Smooth muscle cell (in vitro differentiated cells): Measurements from ENCODE around the gene CEP350. TPM values are rescaled to one million over a fixed set of nuclear protein-coding genes. Genes with fewer than 3 reads are reported as not detected.

Experiments used
- DNase-seq: peaks from one replicate; lab custom pipeline; 2025; ENCODE audit not compliant: unreplicated experiment; lab: John Stamatoyannopoulos, UW
- H2AFZ ChIP-seq: fragments of 200-600 bp; sonication (generic); 2 replicates; pipeline ENCODE4 v1.6.0; 2016; ENCODE audit warnings: antibody characterized with exemption, low read depth, mild to moderate bottlenecking
- H3F3A ChIP-seq: fragments of 200-600 bp; sonication (generic); 2 replicates; pipeline ENCODE4 v1.6.0; 2017; ENCODE audit warnings: antibody characterized with exemption, low read depth
- H3K27ac ChIP-seq: fragments of 200-600 bp; sonication (generic); 2 replicates; pipeline ENCODE4 v1.5.1; 2016; ENCODE audit warnings: low read depth, mild to moderate bottlenecking
- H3K27me3 ChIP-seq: fragments of 200-600 bp; sonication (generic); 2 replicates; pipeline ENCODE4 v1.6.1; 2016; ENCODE audit warnings: low read depth, mild to moderate bottlenecking
- H3K36me3 ChIP-seq: fragments of 200-600 bp; sonication (generic); 2 replicates; pipeline ENCODE4 v1.5.1; 2016; ENCODE audit warnings: low read depth
- H3K4me1 ChIP-seq: fragments of 200-600 bp; sonication (generic); 2 replicates; pipeline ENCODE4 v1.5.1; 2016; ENCODE audit warnings: low read depth
- H3K4me2 ChIP-seq: fragments of 200-600 bp; sonication (generic); 2 replicates; pipeline ENCODE4 v1.6.0; 2016; ENCODE audit warnings: mild to moderate bottlenecking
- H3K4me3 ChIP-seq: fragments of 200-600 bp; sonication (generic); 2 replicates; pipeline ENCODE4 v1.5.1; 2016; ENCODE audit warnings: mild to moderate bottlenecking
- H3K79me2 ChIP-seq: fragments of 200-600 bp; sonication (generic); 2 replicates; pipeline ENCODE4 v1.6.0; 2016; ENCODE audit warnings: low read depth, mild to moderate bottlenecking
- H3K9ac ChIP-seq: fragments of 200-600 bp; sonication (generic); 2 replicates; pipeline ENCODE4 v1.6.0; 2016; ENCODE audit warnings: low read depth
- H3K9me3 ChIP-seq: fragments of 200-600 bp; sonication (generic); replicated peaks from 2 replicates; pipeline ENCODE4 v1.5.1; 2016; ENCODE audit warnings: low read depth
- H4K20me1 ChIP-seq: fragments of 200-600 bp; sonication (generic); 2 replicates; pipeline ENCODE4 v1.6.0; 2016; ENCODE audit warnings: low read depth
- CTCF ChIP-seq: fragments of 200-600 bp; sonication (generic); IDR thresholded peaks from 2 replicates; pipeline ENCODE4 v1.5.1; 2017; ENCODE audit warnings: borderline replicate concordance, mild to moderate bottlenecking, antibody characterized with exemption; ENCODE audit not compliant: insufficient read depth, poor library complexity, severe bottlenecking
- WGBS: methylation state at CpG from one replicate; pipeline ENCODE4 v1.1.7; 2016; ENCODE audit warnings: low lambda C conversion rate; 5-methylcytosine and 5-hydroxymethylcytosine counted together
- polyA plus RNA-seq: library from polyadenylated mRNA; unstranded; fragments of >200 nt; fragmentation: Nextera tagmentation; extraction: Ambion mirVana; gene quantifications from 2 replicates; pipeline ENCODE4 v1.2.1, GENCODE V29; 2016
- total RNA-seq: library from RNA; depleted of rRNA; stranded (reverse); fragments of >200 nt; gene quantifications from 2 replicates; pipeline ENCODE4 v1.2.3, GENCODE V29; 2014

CEP350 gene
- total and polyA plus RNA-seq, 2 experiments from 2014 or later, result 17.0 to 35.9 TPM

GRCh38 chr1:180135535-180135934, 180.9 kb downstream of the CEP350 start:
- Histone ChIP-seq H4K20me1 (no peaks in the 10 kb centered on the region), H3K27ac (no peak overlapping the region), H3F3A (no peaks in the 10 kb centered on the region), H3K4me1 (no peaks in the 10 kb centered on the region), H3K27me3 (no peaks in the 10 kb centered on the region), H3K4me2 (no peak overlapping the region), H2AFZ (no peak overlapping the region), H3K4me3 (no peak overlapping the region), H3K9me3 (no peaks in the 10 kb centered on the region), H3K79me2 (no peaks in the 10 kb centered on the region), H3K36me3 (no peaks in the 10 kb centered on the region), H3K9ac (no peak overlapping the region)
- DNase-seq, result no peak
- 50% methylated on average over 1 of the region's 1 CpG for WGBS
- no peak for TF ChIP-seq CTCF

- Histone ChIP-seq H3K4me1 (no peaks in the 10 kb centered on the region), H3K4me3 (no peak overlapping the region), H3K27ac (no peak overlapping the region), H3K9ac (no peak overlapping the region), H3K4me2 (no peak overlapping the region), H3F3A (no peaks in the 10 kb centered on the region), H3K36me3 (no peaks in the 10 kb centered on the region), H2AFZ (no peak overlapping the region), H4K20me1 (no peaks in the 10 kb centered on the region), H3K27me3 (no peaks in the 10 kb centered on the region), H3K9me3 (no peaks in the 10 kb centered on the region), H3K79me2 (no peaks in the 10 kb centered on the region)
- 76% methylated on average over 4 of the region's 4 CpGs for WGBS
- DNase-seq, result no peak
- no peak for TF ChIP-seq CTCF
These were observed 181.8 kb downstream of the CEP350 start for GRCh38 chr1:180136331-180136967.

- H3K79me2 ChIP-seq, result no peaks in the 10 kb centered on the region
- no peaks in the 10 kb centered on the region for H3F3A ChIP-seq
- no peak for TF ChIP-seq CTCF
- no peaks in the 10 kb centered on the region for H3K27me3 ChIP-seq
- no peaks in the 10 kb centered on the region for H3K4me1 ChIP-seq
- DNase-seq, result no peak
- no peak overlapping the region for H3K9ac ChIP-seq
- no peak overlapping the region for H3K27ac ChIP-seq
- no peaks in the 10 kb centered on the region for H3K36me3 ChIP-seq
- no peak overlapping the region for H3K4me2 ChIP-seq
- H2AFZ ChIP-seq, result no peak overlapping the region
- no peak overlapping the region for H3K4me3 ChIP-seq
- no peaks in the 10 kb centered on the region for H4K20me1 ChIP-seq
- H3K9me3 ChIP-seq, result no peaks in the 10 kb centered on the region
These were observed 182.4 kb downstream of the CEP350 start for GRCh38 chr1:180136968-180137356.

GRCh38 chr1:180137776-180138175, 183.2 kb downstream of the CEP350 start:
- H3K4me1 ChIP-seq, result no peaks in the 10 kb centered on the region
- H3K9ac ChIP-seq, result no peak overlapping the region
- H3K36me3 ChIP-seq, result no peaks in the 10 kb centered on the region
- H3F3A ChIP-seq, result no peaks in the 10 kb centered on the region
- H3K27ac ChIP-seq, result no peak overlapping the region
- no peak overlapping the region for H3K4me3 ChIP-seq
- no peaks in the 10 kb centered on the region for H4K20me1 ChIP-seq
- H2AFZ ChIP-seq, result no peak overlapping the region
- no peak for DNase-seq
- H3K4me2 ChIP-seq, result no peak overlapping the region
- no peaks in the 10 kb centered on the region for H3K27me3 ChIP-seq
- no peak for TF ChIP-seq CTCF
- 84% methylated on average over 2 of the region's 2 CpGs for WGBS
- H3K9me3 ChIP-seq, result no peaks in the 10 kb centered on the region
- no peaks in the 10 kb centered on the region for H3K79me2 ChIP-seq
